H9 (cell line): Measurements from ENCODE around the gene HM13. TPM values are rescaled to one million over a fixed set of nuclear protein-coding genes. Genes with fewer than 3 reads are reported as not detected.

Experiments
- DNase-seq: peaks from one replicate; pipeline ENCODE4 v3.0.0-alpha.2; 2017
- H2AFZ ChIP-seq: one replicate; pipeline ENCODE4 v1.6.1; 2013; ENCODE audit warnings: mild to moderate bottlenecking, low read length, control low read depth, moderate library complexity
- H2AK5ac ChIP-seq: 2 replicates; pipeline ENCODE4 v1.6.1; 2013; ENCODE audit warnings: low read length, control low read depth, mixed read lengths; ENCODE audit not compliant: insufficient read length
- H2BK120ac ChIP-seq: one replicate; pipeline ENCODE4 v1.6.1; 2013; ENCODE audit warnings: low read depth, mild to moderate bottlenecking, low read length, control low read depth, inconsistent platforms; ENCODE audit not compliant: poor library complexity, severe bottlenecking
- H2BK12ac ChIP-seq: 2 replicates; pipeline ENCODE4 v1.6.1; 2013; ENCODE audit warnings: low read length, control low read depth, mixed read lengths, low read depth; ENCODE audit not compliant: insufficient read length
- H2BK15ac ChIP-seq: 2 replicates; pipeline ENCODE4 v1.6.1; 2013; ENCODE audit warnings: low read depth, low read length, control low read depth
- H2BK20ac ChIP-seq: one replicate; pipeline ENCODE4 v1.6.1; 2013; ENCODE audit warnings: low read depth, mild to moderate bottlenecking, low read length, control low read depth, inconsistent platforms; ENCODE audit not compliant: poor library complexity, severe bottlenecking
- H2BK5ac ChIP-seq: 2 replicates; pipeline ENCODE4 v1.6.1; 2013; ENCODE audit warnings: low read length, control low read depth, mixed read lengths; ENCODE audit not compliant: insufficient read length
- H3K14ac ChIP-seq: 2 replicates; pipeline ENCODE4 v1.6.1; 2013; ENCODE audit warnings: low read length, control low read depth; ENCODE audit not compliant: insufficient read depth
- H3K18ac ChIP-seq: 2 replicates; pipeline ENCODE4 v1.6.1; 2013; ENCODE audit warnings: low read depth, mild to moderate bottlenecking, mixed read lengths, low read length, control low read depth; ENCODE audit not compliant: insufficient read length
- H3K23ac ChIP-seq: 2 replicates; pipeline ENCODE4 v1.6.1; 2013; ENCODE audit warnings: low read length, control low read depth, mixed read lengths, low read depth; ENCODE audit not compliant: insufficient read length
- H3K23me2 ChIP-seq: 2 replicates; pipeline ENCODE4 v1.6.1; 2013; ENCODE audit warnings: low read depth, mild to moderate bottlenecking, mixed read lengths, low read length, control low read depth; ENCODE audit not compliant: insufficient read length, poor library complexity, severe bottlenecking
- H3K27ac ChIP-seq: 2 replicates; pipeline ENCODE4 v1.5.1; 2013; ENCODE audit warnings: low read length, control low read depth, mixed read lengths, low read depth; ENCODE audit not compliant: insufficient read length
- H3K27me3 ChIP-seq: 2 replicates; pipeline ENCODE4 v1.6.1; 2013; ENCODE audit warnings: low read length, control low read depth, inconsistent platforms; ENCODE audit not compliant: insufficient read depth
- H3K4ac ChIP-seq: 2 replicates; pipeline ENCODE4 v1.6.1; 2013; ENCODE audit warnings: low read depth, mild to moderate bottlenecking, control low read depth, inconsistent platforms, low read length, moderate library complexity
- H3K4me1 ChIP-seq: 2 replicates; pipeline ENCODE4 v1.6.1; 2013; ENCODE audit warnings: low read length, control low read depth, inconsistent platforms; ENCODE audit not compliant: insufficient read depth
- H3K4me2 ChIP-seq: 2 replicates; pipeline ENCODE4 v1.6.1; 2013; ENCODE audit warnings: low read length, control low read depth, mixed read lengths; ENCODE audit not compliant: insufficient read length, insufficient read depth
- H3K56ac ChIP-seq: 2 replicates; pipeline ENCODE4 v1.6.1; 2013; ENCODE audit warnings: low read depth, mild to moderate bottlenecking, mixed read lengths, low read length, control low read depth; ENCODE audit not compliant: insufficient read length
- H3K79me1 ChIP-seq: 2 replicates; pipeline ENCODE4 v1.6.1; 2013; ENCODE audit warnings: low read depth, mild to moderate bottlenecking, moderate library complexity, low read length, control low read depth, inconsistent platforms; ENCODE audit not compliant: insufficient read depth, poor library complexity, severe bottlenecking
- H3K79me2 ChIP-seq: 2 replicates; pipeline ENCODE4 v1.6.1; 2013; ENCODE audit warnings: low read length, control low read depth, inconsistent platforms; ENCODE audit not compliant: insufficient read depth
- H3K9ac ChIP-seq: 2 replicates; pipeline ENCODE4 v1.6.1; 2013; ENCODE audit warnings: low read length, control low read depth, mixed read lengths; ENCODE audit not compliant: insufficient read length; ENCODE audit errors: extremely low read depth
- H3K9me3 ChIP-seq: one replicate; pipeline ENCODE4 v1.6.1; 2013; ENCODE audit warnings: low read depth, low read length, inconsistent platforms; ENCODE audit not compliant: control insufficient read depth
- H3T11ph ChIP-seq: one replicate; pipeline ENCODE4 v1.6.1; 2013; ENCODE audit warnings: mild to moderate bottlenecking, low read length, control low read depth, inconsistent platforms
- H4K20me1 ChIP-seq: one replicate; pipeline ENCODE4 v1.6.1; 2013; ENCODE audit not compliant: control insufficient read depth, insufficient read length, insufficient read depth
- H4K5ac ChIP-seq: 2 replicates; pipeline ENCODE4 v1.6.1; 2013; ENCODE audit warnings: low read depth, mild to moderate bottlenecking, mixed read lengths, low read length, control low read depth; ENCODE audit not compliant: insufficient read length
- H4K8ac ChIP-seq: replicated peaks from 2 replicates; pipeline ENCODE4 v1.6.1; 2013; ENCODE audit warnings: low read length, control low read depth, mixed read lengths, low read depth; ENCODE audit not compliant: insufficient read length
- H4K91ac ChIP-seq: 2 replicates; pipeline ENCODE4 v1.6.1; 2013; ENCODE audit warnings: low read depth, mild to moderate bottlenecking, moderate library complexity, mixed read lengths, low read length, control low read depth; ENCODE audit not compliant: insufficient read length
- H3K27ac Mint-ChIP-seq, 3 experiments: 2 replicates in 2 of 3; 3 replicates in 1 of 3; pipeline ENCODE4 v1.8.0; 2020 to 2021; ENCODE audit warnings: mixed read lengths in 3 of 3, mild to moderate bottlenecking in 1 of 3, moderate library complexity in 1 of 3
- H3K27me3 Mint-ChIP-seq: 2 replicates; pipeline ENCODE4 v1.8.0; 2021; ENCODE audit warnings: low read depth, mild to moderate bottlenecking, moderate library complexity, mixed read lengths
- H3K36me3 Mint-ChIP-seq, 3 experiments: 2 replicates in 2 of 3; 3 replicates in 1 of 3; pipeline ENCODE4 v1.8.0; 2020 to 2021; ENCODE audit warnings: low read depth in 3 of 3, mixed read lengths in 3 of 3; ENCODE audit not compliant: insufficient read depth in 1 of 3
- H3K4me1 Mint-ChIP-seq, 2 experiments: 2 replicates each; pipeline ENCODE4 v1.8.0; 2020; ENCODE audit warnings: mixed read lengths in 2 of 2
- H3K4me3 Mint-ChIP-seq, 2 experiments: 2 replicates in 1 of 2; 3 replicates in 1 of 2; pipeline ENCODE4 v1.8.0; 2020 to 2021; ENCODE audit warnings: mild to moderate bottlenecking in 2 of 2, mixed read lengths in 2 of 2, moderate library complexity in 1 of 2
- H3K9me3 Mint-ChIP-seq, 2 experiments: 2 replicates in 1 of 2; 3 replicates in 1 of 2; pipeline ENCODE4 v1.8.0; 2020; ENCODE audit warnings: mild to moderate bottlenecking in 2 of 2, mixed read lengths in 2 of 2, moderate library complexity in 1 of 2
- WGBS: extraction: QIAGEN DNeasy Blood & Tissue Kit; methylation state at CpG from one replicate; pipeline ENCODE4 v1.1.7; 2013; ENCODE audit warnings: missing lambda C conversion rate, low lambda C conversion rate, mixed read lengths; ENCODE audit not compliant: insufficient read length; ENCODE audit errors: extremely low coverage; 5-methylcytosine and 5-hydroxymethylcytosine counted together
- total RNA-seq: library from RNA; stranded (reverse); gene quantifications from 2 replicates; pipeline ENCODE4 v1.2.1, GENCODE V29; 2021
- TF ChIP-seq, protein P1 (sequence below): fragments of 200-600 bp; sonication (generic); conservative IDR thresholded peaks from 3 replicates; pipeline ENCODE4 v1.8.0; 2021; ENCODE audit warnings: antibody characterized with exemption, mild to moderate bottlenecking

Gene HM13
- total RNA-seq, 1 experiment from 2014 or later: 169 TPM

DNA sequence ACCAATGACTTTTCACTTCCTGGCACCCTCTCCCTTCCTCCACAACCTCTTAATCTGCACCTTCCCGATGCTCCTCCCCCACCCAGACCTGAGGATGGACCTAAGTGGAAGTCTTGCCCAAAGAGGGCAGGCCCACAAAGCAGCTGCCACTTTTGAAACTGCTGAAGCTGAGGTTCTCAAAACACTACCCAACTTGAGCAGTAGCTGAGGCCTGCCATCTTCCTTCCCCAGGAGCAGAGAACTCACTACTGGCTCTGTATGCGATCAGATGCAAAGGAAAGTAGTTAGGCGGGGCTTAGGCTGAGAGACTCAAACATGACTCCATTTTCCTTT, 1.5 kb downstream of the HM13 start:
- no peaks in the 10 kb centered on the region for H3K9me3 ChIP-seq
- no peaks in the 10 kb centered on the region for H3K27me3 ChIP-seq
- H4K5ac ChIP-seq: no peak overlapping the region
- peaks cover 3% of the 10 kb centered on the region; the same call in 1 of the 2 replicates for H3K27me3 Mint-ChIP-seq
- peaks cover 2% of the 10 kb centered on the region for H4K20me1 ChIP-seq
- H3K4me1 ChIP-seq: no peaks in the 10 kb centered on the region; the same call in 1 of the 2 replicates
- peaks cover 3% of the 10 kb centered on the region; the same call in 1 of the 2 replicates for H3K79me2 ChIP-seq
- no peak overlapping the region for H3K23ac ChIP-seq
- H3T11ph ChIP-seq: no peak overlapping the region
- no peak overlapping the region for H3K4me3 Mint-ChIP-seq
- no peak overlapping the region for H2AK5ac ChIP-seq
- no peak for DNase-seq
- no peak overlapping the region; the same call in 1 of the 2 replicates for H3K14ac ChIP-seq
- no peak overlapping the region for H2AFZ ChIP-seq
- no peak overlapping the region for H3K18ac ChIP-seq
- no peak overlapping the region for H3K9ac ChIP-seq
- WGBS: no CpG with 5 or more reads among the region's 3 CpGs
- TF ChIP-seq, protein P1, sequence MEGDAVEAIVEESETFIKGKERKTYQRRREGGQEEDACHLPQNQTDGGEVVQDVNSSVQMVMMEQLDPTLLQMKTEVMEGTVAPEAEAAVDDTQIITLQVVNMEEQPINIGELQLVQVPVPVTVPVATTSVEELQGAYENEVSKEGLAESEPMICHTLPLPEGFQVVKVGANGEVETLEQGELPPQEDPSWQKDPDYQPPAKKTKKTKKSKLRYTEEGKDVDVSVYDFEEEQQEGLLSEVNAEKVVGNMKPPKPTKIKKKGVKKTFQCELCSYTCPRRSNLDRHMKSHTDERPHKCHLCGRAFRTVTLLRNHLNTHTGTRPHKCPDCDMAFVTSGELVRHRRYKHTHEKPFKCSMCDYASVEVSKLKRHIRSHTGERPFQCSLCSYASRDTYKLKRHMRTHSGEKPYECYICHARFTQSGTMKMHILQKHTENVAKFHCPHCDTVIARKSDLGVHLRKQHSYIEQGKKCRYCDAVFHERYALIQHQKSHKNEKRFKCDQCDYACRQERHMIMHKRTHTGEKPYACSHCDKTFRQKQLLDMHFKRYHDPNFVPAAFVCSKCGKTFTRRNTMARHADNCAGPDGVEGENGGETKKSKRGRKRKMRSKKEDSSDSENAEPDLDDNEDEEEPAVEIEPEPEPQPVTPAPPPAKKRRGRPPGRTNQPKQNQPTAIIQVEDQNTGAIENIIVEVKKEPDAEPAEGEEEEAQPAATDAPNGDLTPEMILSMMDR: no peak
- H2BK5ac ChIP-seq: no peak overlapping the region
- H2BK15ac ChIP-seq: no peak overlapping the region
- peaks cover 0 to 3% of the 10 kb centered on the region in 2 experiments; a peak in 2 of 5 replicates for H3K9me3 Mint-ChIP-seq
- H2BK12ac ChIP-seq: no peak overlapping the region
- peaks cover 4% of the 10 kb centered on the region for H3K23me2 ChIP-seq
- no peak overlapping the region for H3K27ac Mint-ChIP-seq
- H3K4me2 ChIP-seq: peak overlapping the region; percentile 95
- no peak overlapping the region for H2BK20ac ChIP-seq
- H3K27ac ChIP-seq: no peak overlapping the region
- peaks cover 0 to 3% of the 10 kb centered on the region in 2 experiments; a peak in 1 of 4 replicates for H3K4me1 Mint-ChIP-seq
- no peak overlapping the region for H3K4ac ChIP-seq
- no peak overlapping the region for H4K91ac ChIP-seq
- no peak overlapping the region for H3K56ac ChIP-seq
- H4K8ac ChIP-seq: no peak overlapping the region
- peaks cover 0 to 18% (median 8%) of the 10 kb centered on the region in 3 experiments; a peak in 5 of 7 replicates for H3K36me3 Mint-ChIP-seq
- no peak overlapping the region for H2BK120ac ChIP-seq
- peaks cover 6% of the 10 kb centered on the region for H3K79me1 ChIP-seq
